HEK293T (cell line): ENCODE results near the gene AIRE.

Experiments used
- ARNT ChIP-seq: fragments of 450-650 bp; IDR thresholded peaks from 2 replicates; pipeline ENCODE4 v1.6.1; 2017; ENCODE audit warnings: mild to moderate bottlenecking
- BHLHE40 ChIP-seq: fragments of 450-650 bp; IDR thresholded peaks from 2 replicates; pipeline ENCODE4 v1.6.1; 2016; ENCODE audit warnings: mild to moderate bottlenecking, moderate library complexity, borderline replicate concordance
- FOXM1 ChIP-seq: fragments of 450-650 bp; IDR thresholded peaks from 2 replicates; pipeline ENCODE4 v1.6.1; 2017; ENCODE audit warnings: mild to moderate bottlenecking, borderline replicate concordance
- HDGF ChIP-seq: fragments of 450-650 bp; IDR thresholded peaks from 2 replicates; pipeline ENCODE4 v1.6.1; 2017; ENCODE audit warnings: antibody characterized with exemption, borderline replicate concordance
- LEF1 ChIP-seq: fragments of 450-650 bp; IDR thresholded peaks from 2 replicates; pipeline ENCODE4 v1.6.1; 2017; ENCODE audit warnings: mild to moderate bottlenecking, borderline replicate concordance
- SP1 ChIP-seq: fragments of 450-650 bp; IDR thresholded peaks from 2 replicates; pipeline ENCODE4 v1.6.1; 2017
- SUZ12 ChIP-seq: fragments of 450-650 bp; IDR thresholded peaks from 2 replicates; pipeline ENCODE4 v1.6.1; 2016; ENCODE audit warnings: mild to moderate bottlenecking

- TF ChIP-seq ARNT: no peak
- no peak for TF ChIP-seq HDGF
- no peak for TF ChIP-seq LEF1
- TF ChIP-seq SUZ12: no peak
- no peak for TF ChIP-seq SP1
- no peak for TF ChIP-seq FOXM1
- no peak for TF ChIP-seq BHLHE40
These were observed 47.3 kb downstream of the AIRE start for GRCh38 chr21:44332965-44333364.
